GM19397 (cell line): ENCODE data around the gene CUTA.
"Not testable (repeated sequence)": the region's sequence is repeated elsewhere in the genome, so short reads cannot be mapped to it uniquely, and the experiment has no call there.

Experiments used
- ATAC-seq: cut with Tn5 transposase; IDR thresholded peaks from one replicate; pipeline ENCODE4 v1.9.1; 2021; ENCODE audit warnings: mild to moderate bottlenecking, moderate library complexity; ENCODE audit not compliant: unreplicated experiment

CUTA gene

DNA sequence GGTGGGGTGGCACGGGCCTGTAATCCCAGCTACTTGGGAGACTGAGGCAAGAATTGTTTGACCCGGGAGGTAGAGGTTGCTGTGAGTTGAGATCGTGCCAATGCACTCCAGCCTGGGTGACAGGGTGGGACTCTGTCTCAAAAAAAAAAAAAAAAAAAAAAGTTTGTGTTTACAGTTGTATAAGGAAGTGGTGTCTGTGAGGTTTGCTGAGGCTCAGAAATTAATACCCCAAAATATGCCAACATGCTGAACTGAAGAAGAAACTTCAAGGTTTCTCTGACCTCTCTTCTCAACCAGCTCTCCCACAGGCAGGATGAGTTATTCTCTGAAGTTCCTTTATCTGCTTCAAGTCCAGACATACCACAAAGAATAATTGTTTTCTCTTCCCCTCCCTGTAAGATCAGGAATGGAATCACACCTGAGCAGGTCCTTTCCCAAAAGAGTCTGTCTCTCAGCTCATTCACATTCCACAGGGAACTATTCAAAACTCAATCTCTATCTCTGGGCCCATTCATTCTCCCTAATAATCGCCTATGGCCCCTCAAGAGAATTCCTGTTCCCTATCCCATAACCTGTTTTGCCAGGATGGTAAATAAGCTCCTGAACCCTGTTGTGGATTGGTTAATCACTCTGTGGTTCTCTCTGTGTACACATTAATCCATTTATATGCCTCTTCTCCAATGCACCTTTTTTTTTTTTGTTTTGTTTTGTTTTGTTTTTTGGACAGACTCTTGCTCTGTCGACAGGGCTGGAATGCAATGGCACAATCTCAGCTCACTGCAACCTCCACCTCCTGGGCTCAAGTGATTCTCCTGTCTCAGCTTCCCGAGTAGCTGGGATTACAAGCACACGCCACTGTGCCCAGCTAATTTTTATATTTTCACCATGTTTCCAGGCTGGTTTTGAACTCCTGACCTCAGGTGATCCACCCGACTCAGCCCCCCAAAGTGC lies 43.7 kb downstream of the CUTA start:
- ATAC-seq: no peak

DNA sequence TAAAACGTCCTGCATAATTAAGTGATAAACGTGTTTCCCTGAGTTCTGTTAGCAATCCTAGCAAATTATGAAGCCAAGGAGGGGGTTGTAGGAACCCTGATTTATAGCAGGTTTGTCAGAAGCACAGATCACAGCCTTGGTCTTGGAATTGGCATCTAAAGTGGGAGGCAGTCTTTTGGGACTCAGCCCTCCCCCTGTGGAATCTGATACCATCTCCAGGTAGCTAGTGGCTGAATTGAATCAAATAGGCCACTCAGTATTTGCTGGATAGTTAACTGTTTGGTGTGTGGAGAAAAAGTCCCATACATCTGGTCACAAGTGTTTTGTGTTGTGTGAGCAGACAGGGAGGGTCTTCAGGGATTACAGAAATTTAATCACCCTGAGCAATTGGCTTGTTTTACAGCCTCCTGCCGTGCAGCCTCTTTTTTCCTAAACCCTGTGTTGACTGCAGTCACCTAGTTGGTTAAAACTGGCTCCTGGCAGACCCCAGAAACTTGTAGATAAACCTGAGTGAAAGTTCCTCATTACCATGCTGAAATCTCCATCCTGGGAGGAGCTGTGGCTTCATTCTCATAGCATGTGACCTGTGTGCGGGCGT lies 45.3 kb downstream of the CUTA start:
- ATAC-seq: no peak

DNA sequence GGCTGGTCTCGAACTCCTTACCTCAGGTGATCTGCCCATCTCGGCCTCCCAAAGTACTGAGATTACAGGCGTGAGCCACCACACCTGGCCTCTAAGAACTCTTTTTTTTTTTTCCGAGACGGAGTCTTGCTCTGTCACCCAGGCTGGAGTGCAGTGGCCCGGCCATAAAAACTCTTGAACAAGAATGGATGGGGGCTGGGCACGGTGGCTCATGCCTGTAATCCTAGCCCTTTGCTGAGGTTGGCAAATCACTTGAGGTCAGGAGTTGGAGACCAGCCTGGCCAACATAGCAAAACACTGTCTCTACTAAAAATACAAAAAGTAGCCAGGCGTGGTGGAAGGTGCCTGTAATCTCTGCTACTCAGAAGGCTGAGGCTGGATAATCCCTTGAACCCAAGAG lies 46.0 kb downstream of the CUTA start:
- not testable (repeated sequence) for ATAC-seq

DNA sequence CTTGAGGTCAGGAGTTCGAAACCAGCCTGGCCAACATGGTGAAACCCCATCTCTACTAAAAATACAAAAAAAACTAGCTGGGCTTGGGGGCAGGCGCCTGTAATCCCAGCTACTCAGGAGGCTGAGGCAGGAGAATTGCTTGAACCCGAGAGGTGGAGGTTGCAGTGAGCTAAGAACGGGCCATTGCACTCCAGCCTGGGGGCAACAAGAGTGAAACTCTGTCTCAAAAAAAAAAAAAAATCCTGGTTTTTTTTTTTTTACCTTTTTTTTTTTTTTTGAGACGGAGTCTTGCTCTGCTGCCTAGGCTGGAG lies 50.2 kb downstream of the CUTA start:
- ATAC-seq: not testable (repeated sequence)

DNA sequence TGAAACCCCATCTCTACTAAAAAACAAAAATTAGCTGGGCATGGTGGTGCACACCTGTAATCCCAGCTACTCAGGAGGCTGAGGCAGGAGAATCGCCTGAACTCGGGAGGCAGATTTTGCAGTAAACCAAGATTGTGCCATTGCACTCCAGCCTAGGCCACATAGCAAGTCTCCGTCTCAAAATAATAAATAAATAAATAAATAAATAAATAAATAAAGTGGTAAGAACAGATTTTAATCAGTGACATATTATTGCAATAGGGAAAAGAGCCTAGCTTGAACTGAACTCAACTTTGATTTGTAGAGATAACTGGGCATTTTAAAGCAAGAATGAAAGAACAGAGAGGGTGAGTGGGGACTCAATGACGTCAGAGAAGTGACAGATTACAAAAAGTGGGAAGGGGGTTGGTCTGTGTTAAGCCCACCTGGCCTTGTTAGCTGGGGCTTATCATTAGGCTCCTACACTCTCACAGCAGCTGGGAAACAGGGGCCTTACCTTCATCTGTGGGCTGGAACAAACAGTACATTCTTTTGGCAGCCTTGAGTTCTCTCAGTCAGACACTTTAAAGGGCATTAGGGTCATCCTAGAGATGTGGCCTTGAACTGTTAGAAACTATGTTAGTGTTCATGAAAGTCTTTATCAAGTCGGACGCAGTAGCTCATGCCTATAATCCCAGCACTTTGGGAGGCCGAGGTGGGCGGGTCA lies 50.7 kb downstream of the CUTA start:
- no peak for ATAC-seq
